Fibroblast of upper back skin (primary cell): ENCODE measurements around the gene ARHGEF10L.

ENCODE experiments used
- DNase-seq: peaks from one replicate; pipeline ENCODE4 v3.0.0-alpha.2; 2013

Gene ARHGEF10L

DNA sequence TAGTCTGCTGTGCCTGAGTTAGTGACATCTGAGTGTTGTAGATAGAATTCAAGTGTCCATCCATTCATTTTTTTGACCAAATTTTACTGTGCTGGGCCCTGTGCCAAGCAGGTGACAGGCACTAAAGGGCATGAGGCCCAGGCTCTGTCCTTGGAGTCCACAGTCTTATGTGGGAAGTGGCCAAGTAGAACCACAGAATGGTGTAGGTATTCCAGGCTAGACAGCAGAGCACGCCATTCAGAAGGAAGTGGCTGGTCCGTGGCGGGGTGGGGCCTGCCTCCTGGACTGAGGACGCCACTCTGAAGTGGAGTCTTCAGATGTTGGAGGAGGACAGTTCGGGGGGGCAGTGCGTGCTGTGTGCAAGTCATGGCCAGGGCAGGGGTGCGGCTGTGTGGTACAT is 146.8 kb downstream of the ARHGEF10L start:
- no peak for DNase-seq

DNA sequence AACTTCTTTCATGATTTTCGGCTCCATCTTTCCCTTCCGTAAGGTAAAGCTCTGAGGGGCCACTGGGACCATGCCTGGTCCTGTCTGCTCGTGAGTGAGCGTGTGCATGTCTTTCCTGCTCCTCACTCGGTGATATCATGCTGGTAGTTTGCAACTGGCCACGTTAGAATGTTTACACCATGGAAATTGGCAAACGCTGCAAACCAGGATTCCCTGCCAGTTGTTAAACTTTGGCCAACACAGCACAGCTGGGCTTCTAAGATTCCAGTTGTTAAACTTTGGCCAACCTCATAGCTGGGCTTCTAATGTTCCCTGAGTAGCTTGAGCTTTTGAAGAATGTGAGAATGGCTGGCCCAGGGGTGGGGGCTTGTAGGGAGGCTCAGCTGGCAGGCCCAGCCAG is 147.6 kb downstream of the ARHGEF10L start:
- no peak for DNase-seq

DNA sequence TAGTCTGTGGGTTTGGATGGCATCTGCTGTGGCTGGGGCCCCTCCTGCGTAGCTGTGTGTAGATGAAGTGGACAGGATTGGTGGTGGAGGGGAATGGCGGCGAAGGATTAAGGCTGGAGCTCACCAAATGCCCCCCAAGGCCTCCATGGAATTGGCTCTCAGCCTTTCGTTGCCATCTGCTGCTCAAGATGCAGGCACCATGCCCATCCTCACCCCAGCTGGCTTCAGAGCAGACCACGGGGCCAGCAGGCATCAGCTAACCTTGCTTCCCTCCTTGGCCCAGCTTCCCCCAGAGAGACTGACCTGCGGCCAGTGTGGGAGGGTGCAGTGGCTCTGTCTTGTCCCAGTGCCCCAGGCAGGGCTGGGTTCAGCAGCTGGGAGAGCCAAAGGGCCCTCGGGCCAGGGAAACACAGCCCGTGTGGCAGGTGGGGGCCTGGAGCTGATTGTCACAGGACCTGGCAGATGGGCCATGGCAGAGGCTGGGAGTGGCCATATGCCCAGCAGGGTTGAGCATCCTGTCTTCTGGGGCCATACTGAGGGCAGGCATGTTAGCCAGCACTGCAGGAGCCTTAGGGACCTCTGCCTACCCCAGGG is 148.8 kb downstream of the ARHGEF10L start:
- DNase-seq, result no peak

DNA sequence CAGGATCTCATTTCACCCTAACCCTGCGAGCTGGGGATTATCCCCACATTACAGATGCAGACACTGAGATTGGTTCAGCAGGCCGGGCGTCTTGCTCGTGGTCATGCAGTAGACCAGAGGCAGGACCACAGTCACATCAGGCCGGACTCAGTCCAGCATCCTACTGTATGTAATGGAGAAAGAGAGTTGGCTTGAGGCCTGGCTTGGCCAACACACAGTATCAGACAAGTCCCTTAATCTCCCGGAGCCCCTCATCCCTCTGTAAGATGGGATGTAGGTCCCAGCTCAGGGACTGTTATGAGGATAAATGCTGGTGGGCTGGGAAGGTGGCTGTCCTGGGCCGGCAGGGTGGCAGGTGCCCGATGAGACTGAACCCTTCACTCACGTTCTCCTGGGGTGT is 149.5 kb downstream of the ARHGEF10L start:
- DNase-seq, result no peak

DNA sequence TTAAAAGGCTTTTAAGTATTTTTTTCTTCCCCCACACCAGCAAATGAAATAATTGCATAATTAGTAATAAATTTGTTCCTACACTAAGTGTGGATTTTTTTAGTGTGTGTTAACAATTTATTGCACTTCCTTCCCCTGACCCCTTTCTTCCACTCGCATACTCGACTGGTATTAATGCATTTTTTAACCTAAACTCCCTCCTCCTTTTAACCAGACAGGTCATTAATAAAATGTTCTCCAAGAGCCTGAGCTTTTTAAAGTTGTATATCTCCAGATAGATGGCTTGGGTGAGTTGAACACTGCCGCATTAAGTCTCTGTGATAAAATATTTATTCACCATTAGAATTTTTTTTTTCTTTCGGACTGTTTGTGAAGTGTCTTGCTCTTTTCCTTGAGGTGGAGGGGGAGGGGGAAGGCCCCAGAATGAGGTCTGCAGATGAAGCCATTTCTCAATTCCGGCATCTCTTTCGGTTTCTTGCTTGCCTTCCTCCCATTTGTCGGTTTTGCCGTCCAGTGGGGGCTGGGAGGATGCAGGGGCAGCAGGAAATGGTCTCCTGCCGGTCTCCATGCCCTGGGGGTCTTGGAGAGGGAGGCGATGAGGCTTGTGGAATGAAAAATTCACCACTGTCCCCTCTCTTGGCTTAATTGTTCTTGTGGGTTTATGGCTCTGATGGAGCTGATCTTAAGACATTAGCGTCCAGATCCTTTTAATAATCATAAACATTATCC is 151.6 kb downstream of the ARHGEF10L start:
- DNase-seq, result no peak

DNA sequence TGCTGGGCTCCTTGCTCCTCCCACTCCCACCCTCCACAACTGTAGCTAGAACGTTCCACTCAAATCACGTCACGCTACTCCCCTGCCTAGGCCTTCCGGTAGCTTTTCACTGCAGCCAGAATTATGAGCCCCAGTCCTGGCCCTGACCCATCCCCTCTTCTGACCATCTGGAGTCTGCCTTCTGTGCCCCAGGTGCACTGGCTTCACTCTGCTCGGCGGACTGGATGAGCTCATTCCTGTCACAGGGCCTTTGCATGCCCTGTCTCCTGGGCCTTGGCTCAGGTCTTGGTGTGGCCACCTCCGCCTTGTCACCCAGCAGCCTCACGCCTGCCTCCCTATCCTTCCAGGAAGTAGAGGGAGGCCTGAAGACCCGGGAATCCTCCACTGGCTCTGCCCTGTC is 153.1 kb downstream of the ARHGEF10L start:
- no peak for DNase-seq

DNA sequence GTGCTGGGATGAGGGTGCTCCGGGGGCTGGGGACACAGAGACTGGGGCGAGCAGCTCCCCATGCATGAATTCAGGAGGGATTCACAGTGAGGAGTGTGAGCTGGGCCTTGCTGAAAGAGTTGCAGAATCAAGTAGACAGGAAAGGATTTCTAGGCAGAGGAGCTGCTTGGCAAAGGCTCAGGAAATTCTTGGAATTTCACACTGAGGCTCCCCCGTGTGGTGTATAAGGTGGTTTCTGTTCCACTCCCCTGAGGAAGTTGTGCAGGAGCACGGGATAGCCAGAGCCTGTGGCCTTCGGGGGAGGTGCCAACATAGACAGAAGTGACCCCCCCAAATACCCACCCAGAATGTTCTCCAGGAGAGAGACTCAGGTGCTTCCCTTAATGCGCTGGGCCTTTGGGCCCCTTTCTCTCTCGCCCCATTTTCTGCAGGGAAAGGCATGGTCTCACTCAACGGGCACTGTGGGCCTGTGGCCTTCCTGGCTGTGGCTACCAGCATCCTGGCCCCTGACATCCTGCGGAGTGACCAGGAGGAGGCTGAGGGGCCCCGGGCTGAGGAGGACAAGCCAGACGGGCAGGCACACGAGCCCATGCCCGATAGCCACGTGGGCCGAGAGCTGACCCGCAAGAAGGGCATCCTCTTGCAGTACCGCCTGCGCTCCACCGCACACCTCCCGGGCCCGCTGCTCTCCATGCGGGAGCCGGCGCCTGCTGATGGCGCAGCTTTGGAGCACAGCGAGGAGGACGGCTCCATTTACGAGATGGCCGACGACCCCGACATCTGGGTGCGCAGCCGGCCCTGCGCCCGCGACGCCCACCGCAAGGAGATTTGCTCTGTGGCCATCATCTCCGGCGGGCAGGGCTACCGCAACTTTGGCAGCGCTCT is 157.2 kb downstream of the ARHGEF10L start:
- DNase-seq, result peak; percentile 83

DNA sequence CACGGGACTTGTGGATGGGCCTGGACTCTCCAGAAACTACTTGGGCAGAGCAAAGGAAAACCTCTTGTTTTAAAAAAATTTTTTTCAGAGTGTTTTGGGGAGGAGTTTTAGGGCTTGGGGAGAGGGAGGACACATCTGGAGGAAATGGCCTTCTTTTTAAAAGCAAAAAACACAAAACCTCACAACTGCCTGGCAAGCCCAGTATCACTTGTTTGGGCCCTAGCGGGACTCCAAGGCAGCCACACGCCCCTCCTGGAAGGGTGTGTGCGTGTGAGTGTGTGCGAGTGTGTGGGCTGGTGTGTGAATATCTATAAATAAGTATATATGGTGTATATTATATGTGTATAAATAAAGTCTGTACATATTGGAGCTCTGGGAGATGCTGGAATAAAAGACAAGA is 158.0 kb downstream of the ARHGEF10L start:
- no peak for DNase-seq

DNA sequence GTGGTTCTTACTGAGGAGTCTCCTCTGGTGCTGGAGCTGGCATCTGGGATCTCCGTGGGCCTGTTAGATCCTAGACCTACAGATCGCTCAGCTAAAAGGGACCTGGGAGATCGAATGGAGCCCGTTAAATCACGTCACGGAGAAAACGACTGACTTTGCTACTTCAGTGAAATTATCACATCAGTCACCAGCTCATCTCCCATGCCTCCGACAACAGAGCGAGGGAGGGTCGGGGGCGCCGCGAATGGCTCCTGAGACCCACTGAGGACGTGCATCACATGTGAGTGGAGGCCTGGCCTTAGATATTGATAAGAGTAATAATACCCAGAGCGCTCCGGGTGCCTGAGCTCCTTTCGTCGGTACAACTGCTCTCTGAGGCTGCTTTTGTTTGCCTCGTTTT is 160.1 kb downstream of the ARHGEF10L start:
- no peak for DNase-seq

DNA sequence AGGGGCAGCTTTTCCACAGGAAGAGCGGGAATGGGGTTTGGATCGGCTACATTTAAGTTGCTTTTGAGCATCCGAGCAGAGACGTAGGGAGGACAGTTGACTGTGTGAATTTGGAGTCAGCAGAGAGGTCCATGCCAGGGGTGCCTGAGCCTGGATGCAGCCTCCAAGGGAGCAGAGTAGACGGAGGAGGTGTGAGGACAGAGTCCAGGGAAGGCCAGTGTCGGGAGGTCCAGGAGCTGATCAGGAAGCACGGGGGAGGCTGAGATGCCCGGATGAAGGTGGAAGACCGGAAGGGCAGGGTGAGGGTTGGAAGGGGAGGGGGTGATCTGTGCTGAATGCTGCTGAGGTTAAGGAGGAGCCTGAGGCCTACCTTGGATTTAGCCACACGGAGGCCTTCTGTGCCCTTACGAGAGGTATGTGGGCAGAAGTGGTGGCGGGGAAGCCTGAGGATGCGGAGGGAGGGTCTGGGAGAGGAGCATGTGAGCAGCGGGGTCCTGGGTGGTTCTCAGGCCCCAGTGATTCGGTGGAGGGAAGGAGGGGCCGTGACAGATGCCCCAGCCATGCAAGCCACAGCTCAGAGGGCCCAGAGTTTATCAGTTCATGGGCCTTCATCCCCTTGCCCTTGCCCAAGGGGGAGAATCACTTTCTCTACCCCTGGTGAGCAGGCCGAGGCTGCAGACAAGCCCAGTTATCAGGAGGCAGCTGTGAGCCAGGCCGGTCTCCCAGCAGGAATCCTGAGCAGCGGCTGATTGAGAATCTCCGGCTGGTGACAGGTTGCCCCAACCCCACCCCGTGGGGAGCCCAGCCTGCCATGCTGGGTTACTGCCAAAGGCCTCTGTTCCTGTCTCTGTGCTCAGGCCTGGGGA is 161.7 kb downstream of the ARHGEF10L start:
- no peak for DNase-seq

DNA sequence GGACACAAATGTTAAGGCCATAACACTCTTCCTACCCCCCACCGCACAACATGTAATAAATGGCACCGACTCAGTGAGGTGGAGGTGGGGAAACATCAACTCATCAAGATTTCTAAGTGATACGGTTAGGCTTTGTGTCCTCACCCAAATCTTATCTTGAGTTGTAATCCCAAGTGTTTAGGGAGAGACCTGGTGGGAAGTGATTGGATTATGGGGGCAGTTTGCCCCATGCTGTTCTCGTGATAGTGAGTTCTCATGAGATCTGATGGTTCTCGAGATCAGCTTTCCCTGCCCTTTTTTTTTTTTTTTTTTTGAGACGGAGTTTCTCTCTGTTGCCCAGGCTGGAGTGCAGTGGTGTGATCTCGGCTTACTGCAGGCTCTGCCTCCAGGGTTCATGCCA is 164.7 kb downstream of the ARHGEF10L start:
- DNase-seq, result no peak

DNA sequence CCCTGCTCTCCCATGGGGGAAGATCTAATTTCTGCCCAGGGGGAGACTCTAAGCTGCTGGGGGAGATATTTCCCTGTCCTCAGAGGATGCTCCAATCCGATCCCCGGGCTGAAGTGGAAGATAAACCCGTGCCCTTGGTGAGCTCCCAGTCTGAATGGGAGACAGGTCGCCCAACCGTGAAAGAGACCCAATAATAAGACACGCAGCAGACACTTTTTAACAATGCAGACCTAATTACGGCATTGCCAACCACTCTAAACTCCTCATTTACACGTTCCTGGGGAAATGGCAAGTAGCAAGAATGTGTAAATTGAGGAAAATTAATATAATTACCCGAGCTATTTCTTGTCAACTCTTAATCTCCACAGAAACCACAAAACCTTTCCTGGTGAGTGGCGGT is 166.9 kb downstream of the ARHGEF10L start:
- DNase-seq, result no peak

DNA sequence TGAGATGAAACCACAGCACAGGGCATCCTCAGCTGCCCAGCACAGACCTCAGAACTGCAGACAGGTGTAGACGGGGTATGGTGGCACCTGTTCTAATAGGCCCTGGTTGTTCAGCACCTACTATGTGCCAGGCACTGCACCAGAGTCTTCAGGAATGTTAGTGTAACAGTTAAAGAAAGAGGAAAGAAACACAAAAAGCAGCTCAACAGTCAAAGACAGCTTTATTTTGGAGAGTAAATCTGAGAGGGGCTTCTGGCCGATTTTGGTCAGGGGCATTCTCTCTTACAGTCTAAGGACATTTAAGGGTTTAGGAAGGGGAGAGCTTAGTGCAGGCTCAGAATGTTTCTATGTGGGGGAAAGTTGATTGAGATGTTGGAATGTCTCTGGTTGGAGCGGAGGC is 170.5 kb downstream of the ARHGEF10L start:
- no peak for DNase-seq

DNA sequence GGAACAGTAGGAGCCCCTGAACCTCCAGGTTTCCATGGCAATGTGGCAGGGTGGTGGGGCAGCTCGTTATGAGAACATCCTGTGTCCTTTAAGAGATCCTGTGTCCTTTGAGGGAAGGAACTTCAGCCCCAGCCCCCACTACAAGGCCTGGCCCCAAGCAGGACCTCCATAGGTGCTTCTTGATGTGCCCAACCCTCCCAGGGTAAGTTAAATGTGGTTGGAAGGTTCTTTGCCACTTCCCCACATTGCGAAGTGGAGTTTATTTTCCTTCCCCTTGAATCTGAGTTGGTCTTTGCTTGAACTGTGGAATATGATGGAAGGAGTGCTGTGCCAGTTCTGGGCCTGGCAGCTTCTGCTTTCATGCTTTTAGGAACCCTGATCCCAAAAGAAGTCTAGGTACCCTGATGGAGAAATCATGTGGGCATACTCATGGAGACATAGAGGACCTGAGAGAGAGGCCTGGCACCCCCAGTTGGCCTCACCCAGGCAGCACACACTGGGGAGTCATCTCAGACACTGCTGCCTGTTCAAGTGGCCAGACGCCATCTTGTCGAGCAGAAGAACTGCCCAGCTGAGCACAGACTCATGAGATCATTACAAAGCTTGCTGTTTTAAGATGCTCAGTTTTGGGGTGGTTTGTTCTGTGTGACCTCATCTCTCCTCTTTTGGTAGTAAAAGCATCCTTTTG is 171.5 kb downstream of the ARHGEF10L start:
- DNase-seq, result no peak

DNA sequence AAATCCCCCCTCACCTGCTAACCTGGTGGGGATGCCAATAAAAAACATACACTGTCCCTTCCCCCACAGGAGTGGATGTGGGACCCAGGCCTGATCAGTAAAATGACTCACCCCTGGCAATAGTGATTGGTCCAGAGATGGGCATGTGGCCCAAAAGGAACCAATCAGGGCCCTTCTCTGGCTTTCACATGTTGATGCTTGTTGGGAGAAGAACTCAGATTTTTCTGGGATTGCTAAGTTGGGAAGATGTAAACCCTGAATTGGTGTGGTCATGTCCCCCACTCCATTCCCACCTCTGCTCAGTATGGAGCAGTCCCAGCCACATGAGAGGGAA is 172.0 kb downstream of the ARHGEF10L start:
- DNase-seq, result no peak

DNA sequence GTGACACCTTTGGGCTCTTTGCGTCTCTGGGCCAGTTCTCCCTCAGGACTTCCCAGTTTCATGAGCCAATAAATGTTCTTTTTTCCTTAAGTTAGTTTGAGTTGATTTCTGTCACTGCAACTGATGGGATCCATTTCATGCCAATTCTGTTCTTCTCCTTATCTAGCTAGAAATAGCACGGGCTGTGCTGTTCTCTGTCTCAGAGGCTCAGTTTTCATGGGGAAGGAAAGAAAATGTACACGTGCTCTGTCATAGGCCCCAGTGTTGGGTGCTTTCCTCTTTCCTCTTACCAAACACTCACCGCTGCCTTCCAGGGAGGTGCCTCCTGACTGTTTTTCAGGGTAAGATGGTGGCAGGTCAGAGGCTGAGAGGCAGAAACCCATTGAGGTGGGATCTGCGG is 172.4 kb downstream of the ARHGEF10L start:
- DNase-seq, result no peak

DNA sequence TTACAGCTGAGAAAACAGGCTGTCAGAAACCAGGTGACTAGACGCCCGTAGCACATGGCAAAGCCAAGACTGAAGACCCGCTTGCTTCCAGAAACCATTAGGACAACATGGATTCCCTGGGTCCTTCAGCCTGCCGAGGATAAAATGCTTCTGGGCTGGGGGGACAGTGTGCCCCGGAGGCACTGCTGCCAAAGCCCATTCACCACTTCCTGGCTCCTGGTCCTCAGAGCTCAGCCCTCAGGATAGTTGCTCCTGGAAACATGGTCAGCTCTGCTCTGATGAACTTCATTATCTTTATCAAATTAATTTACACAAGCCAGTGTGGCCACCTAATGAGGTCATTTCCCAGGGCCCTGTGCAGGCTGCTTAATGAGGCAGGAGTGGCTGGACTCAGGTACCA is 174.5 kb downstream of the ARHGEF10L start:
- no peak for DNase-seq

DNA sequence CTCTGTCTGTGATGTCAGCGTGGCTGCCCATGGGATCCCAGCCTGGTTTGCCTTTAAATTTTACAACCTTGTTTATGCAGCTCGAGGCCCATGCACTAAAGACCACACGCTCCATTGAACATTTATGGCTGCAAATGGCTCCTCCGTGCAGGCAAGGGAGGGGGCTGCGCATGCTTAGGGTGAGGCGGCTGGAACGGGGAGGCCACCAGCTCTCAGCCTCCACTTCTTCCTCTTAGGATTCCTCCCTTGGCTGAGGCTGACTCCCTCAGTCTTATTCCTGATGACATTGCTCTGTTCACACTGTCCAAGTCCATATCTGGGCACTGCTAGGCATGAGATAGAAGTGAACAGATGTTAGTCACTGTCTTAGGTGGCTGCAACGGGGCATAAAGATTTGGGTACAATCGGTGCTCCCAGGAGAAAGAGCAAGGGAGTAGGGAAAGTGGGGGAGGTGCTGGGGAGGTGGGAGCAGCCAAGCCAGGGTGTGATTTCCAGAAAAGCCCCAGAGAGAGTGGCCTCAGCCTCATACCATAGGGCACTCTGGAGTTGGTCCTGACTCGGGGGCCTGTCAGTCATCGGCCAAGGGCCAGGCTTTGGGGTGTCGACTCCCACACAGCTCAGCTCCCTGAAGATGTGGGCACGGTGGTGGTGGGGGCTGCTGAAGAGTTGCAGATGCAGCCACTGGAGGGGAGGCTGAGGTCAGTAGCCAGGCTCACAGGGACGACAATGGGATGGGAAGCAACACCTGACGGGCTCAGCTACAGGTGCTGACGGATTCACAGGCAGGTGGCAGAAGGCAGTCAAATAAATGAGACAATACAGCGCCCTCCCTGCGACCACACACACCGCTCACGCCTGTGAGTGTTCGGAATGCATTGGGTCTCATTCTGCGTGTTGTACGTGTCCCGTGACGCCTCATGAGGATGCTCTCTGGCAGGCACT is 178.4 kb downstream of the ARHGEF10L start:
- DNase-seq, result no peak

DNA sequence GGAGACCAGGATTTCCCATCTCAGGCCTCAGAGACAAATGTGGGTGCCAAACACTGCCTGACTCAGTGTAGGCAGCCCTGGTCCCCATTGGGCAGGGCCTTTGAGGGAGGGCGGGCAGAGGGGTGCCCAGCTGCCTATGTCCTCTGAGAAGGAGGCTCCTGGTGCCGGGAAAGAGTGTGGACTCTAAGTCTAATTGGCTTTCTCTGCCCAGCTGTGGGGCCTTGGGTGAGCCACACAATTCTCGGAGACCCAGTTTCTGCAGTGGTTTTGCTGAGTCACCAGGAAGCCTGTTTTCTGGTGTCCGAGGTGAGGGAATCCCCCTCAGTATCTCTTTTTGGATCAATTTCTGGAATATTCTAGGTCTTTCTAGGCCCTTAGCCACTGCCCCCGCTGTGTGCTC is 180.4 kb downstream of the ARHGEF10L start:
- peak; percentile 27 for DNase-seq

DNA sequence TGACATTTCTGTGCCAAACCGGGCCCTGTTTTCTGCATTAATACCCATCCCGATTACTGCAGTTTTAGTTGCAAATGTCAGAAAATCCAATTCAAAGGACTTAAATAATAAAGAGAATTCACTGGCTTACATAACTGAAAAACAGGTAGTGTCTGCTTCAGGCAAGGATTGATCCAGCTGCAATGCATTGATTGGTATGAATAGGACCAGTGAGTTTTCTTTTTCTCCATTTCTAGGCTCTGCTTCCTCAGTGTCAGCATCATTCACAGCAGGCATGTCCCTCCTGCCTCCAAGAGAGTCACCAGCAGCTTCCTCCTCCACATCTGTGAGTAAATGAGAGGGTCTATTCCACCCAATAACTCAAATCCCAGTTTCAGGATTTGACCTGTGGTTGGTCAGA is 181.9 kb downstream of the ARHGEF10L start:
- no peak for DNase-seq

DNA sequence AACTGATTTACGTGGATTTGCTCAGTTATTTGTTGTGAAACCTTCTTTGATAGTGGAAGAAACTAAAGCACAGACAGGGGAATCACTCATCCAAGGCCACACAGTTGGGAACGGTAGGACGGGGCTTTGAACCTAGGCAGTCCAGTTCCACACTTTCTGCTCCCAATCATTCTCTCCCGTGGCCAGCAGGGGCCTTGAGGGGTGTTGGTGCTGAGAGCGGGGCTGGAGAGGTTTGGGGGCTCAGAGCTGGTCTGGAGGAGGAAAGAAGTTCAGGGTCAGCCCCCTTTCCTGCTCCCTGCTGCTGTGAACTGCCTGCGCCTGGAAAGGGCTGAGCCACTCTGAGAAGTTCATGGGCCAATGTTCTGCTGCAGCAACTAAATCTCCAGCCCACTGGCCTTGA is 184.2 kb downstream of the ARHGEF10L start:
- no peak for DNase-seq
